Tibial nerve (tissue), 4 donors: ENCODE data around the gene AGPAT3.

Experiments used
- CTCF ChIP-seq, 5 experiments: fragments of 200-600 bp in 3 of 5; fragments of 450-650 bp in 2 of 5; sonication (generic) in 3 of 5; IDR thresholded peaks; one replicate each; pipeline ENCODE4 v1.5.1; 2016 to 2019; ENCODE audit warnings: antibody characterized with exemption in 5 of 5, mild to moderate bottlenecking in 3 of 5, moderate library complexity in 2 of 5
- EP300 ChIP-seq, 2 donors: sonication (generic); formaldehyde crosslinking; IDR thresholded peaks; one replicate each; pipeline ENCODE4 v1.6.1; 2017; ENCODE audit warnings: antibody characterized with exemption in 2 of 2, mild to moderate bottlenecking in 1 of 2
- POLR2A ChIP-seq, 2 donors: fragments of 450-650 bp; IDR thresholded peaks; one replicate each; pipeline ENCODE4 v1.6.1; 2017; ENCODE audit warnings: antibody characterized with exemption in 2 of 2, mild to moderate bottlenecking in 2 of 2, moderate library complexity in 2 of 2

- no peak for TF ChIP-seq CTCF (IDR thresholded peaks at IDR 0.05)
- TF ChIP-seq POLR2A (IDR thresholded peaks at IDR 0.05), result no peak
- TF ChIP-seq EP300 (IDR thresholded peaks at IDR 0.05), result no peak
These were observed 29.2 kb downstream of the AGPAT3 start for GRCh38 chr21:43894206-43894577.
